PC-9 (cell line): Measurements from ENCODE around the gene LSS. TPM values are rescaled to one million over a fixed set of nuclear protein-coding genes. Genes with fewer than 3 reads are reported as not detected.

Source experiments
- BruUV-seq: library from RNA; stranded (reverse); fragments of 400-500 nt; replicated peaks from 2 replicates; lab custom pipeline; 2021; lab: Mats Ljungman, UMichigan
- CTCF ChIA-PET: fragments of 300-600 bp; sonication (Branson Sonifier 250); formaldehyde crosslinking; loops from one replicate; lab custom pipeline; 2022; ENCODE audit warnings: antibody characterized with exemption; lab: Charles Lee
- POLR2A ChIA-PET: fragments of 300-600 bp; sonication (Branson Sonifier 250); formaldehyde crosslinking; loops from one replicate; lab custom pipeline; 2022; ENCODE audit warnings: antibody characterized with exemption; ENCODE audit not compliant: unreplicated experiment; lab: Charles Lee
- DNase-seq, 2 experiments: peaks; one replicate each; pipeline versions ENCODE4 v3.0.0 to v3.0.0-alpha.2; 2015 to 2022; ENCODE audit warnings: mixed read lengths in 1 of 2
- H2AFZ ChIP-seq: fragments of 200-600 bp; sonication (generic); 2 replicates; pipeline ENCODE4 v1.8.1; 2017; ENCODE audit warnings: antibody characterized with exemption
- H3F3A ChIP-seq: fragments of 200-600 bp; sonication (generic); 2 replicates; pipeline ENCODE4 v1.8.1; 2017; ENCODE audit warnings: antibody characterized with exemption, mild to moderate bottlenecking, low read depth; ENCODE audit not compliant: insufficient read depth
- H3K27ac ChIP-seq: fragments of 200-600 bp; sonication (generic); 2 replicates; pipeline ENCODE4 v1.6.1; 2016; ENCODE audit warnings: mixed run types
- H3K27me3 ChIP-seq: fragments of 200-600 bp; sonication (generic); 2 replicates; pipeline ENCODE4 v1.6.1; 2016; ENCODE audit warnings: low read depth, mixed run types; ENCODE audit not compliant: insufficient read depth
- H3K36me3 ChIP-seq: fragments of 200-600 bp; sonication (generic); 2 replicates; pipeline ENCODE4 v1.6.1; 2016; ENCODE audit warnings: low read depth, mixed run types
- H3K4me1 ChIP-seq: fragments of 200-600 bp; sonication (generic); replicated peaks from 2 replicates; pipeline ENCODE4 v1.6.1; 2016; ENCODE audit warnings: mixed run types; ENCODE audit not compliant: insufficient read depth
- H3K4me2 ChIP-seq: fragments of 200-600 bp; sonication (generic); 2 replicates; pipeline ENCODE4 v1.6.1; 2017; ENCODE audit warnings: mixed run types
- H3K4me3 ChIP-seq: fragments of 200-600 bp; sonication (generic); 2 replicates; pipeline ENCODE4 v1.6.1; 2016; ENCODE audit warnings: mixed run types
- H3K79me2 ChIP-seq: fragments of 200-600 bp; sonication (generic); 2 replicates; pipeline ENCODE4 v1.6.1; 2017; ENCODE audit warnings: low read depth, mixed run types
- H3K9me2 ChIP-seq: fragments of 200-600 bp; sonication (generic); 2 replicates; pipeline ENCODE4 v1.8.1; 2017; ENCODE audit warnings: mild to moderate bottlenecking; ENCODE audit not compliant: insufficient read depth
- H3K9me3 ChIP-seq: fragments of 200-600 bp; sonication (generic); 2 replicates; pipeline ENCODE4 v1.8.1; 2016; ENCODE audit warnings: low read depth; ENCODE audit not compliant: insufficient read depth
- H4K20me1 ChIP-seq: fragments of 200-600 bp; sonication (generic); 2 replicates; pipeline ENCODE4 v1.8.1; 2017; ENCODE audit not compliant: insufficient read depth
- EZH2 ChIP-seq: fragments of 200-600 bp; sonication (generic); IDR thresholded peaks from 2 replicates; pipeline ENCODE4 v1.8.0; 2017; ENCODE audit warnings: antibody characterized with exemption, low read depth
- intact Hi-C: fragments of 100-400 bp; cut with micrococcal nuclease; formaldehyde crosslinking; loops from one replicate; pipeline ENCODE4 v1.10.0; 2022; ENCODE audit not compliant: unreplicated experiment
- total RNA-seq: library from RNA; stranded (reverse); gene quantifications from 2 replicates; pipeline ENCODE4 v1.2.3, GENCODE V29; 2021
- TF ChIP-seq, protein P1 (sequence below): fragments of 200-600 bp; sonication (generic); conservative IDR thresholded peaks from 2 replicates; pipeline ENCODE4 v1.6.1; 2017; ENCODE audit warnings: mixed run types, antibody characterized with exemption, mild to moderate bottlenecking, moderate library complexity

The LSS gene
- total RNA-seq, 1 experiment from 2014 or later = 92.3 TPM

DNA sequence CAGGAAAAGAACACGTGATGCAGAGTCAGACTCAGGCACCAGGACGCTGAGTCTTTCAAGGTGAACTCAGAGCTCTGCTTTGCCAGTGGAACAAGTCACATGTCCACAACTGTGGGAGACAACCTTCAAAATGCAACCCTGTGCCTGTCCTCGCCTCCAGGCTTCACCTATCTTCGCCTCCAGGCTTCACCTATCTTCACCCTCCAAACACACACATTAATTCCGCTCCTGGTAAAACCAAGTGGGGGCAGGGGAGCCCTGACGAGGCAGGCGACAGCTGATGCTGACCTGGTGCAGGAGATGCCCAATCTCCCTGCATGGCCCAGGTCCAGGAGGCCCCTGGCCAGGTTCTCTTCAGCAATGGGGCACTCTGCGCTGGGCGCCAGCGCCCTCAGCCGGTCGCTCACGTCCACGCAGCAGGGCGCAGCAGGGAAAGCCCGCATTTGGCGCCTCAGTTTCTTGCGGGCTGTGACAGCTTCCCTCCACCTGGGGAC is 28.0 kb upstream of the LSS start:
- Histone ChIP-seq H3K27ac (no peak overlapping the region), H3K79me2 (no peaks in the 10 kb centered on the region), H3K27me3 (no peaks in the 10 kb centered on the region), H3K36me3 (no peaks in the 10 kb centered on the region; the same call in 1 of the 2 replicates), H3K9me3 (no peaks in the 10 kb centered on the region), H4K20me1 (no peaks in the 10 kb centered on the region), H3K4me2 (no peak overlapping the region), H3K4me1 (no peaks in the 10 kb centered on the region), H3K9me2 (no peaks in the 10 kb centered on the region), H3F3A (no peaks in the 10 kb centered on the region), H3K4me3 (no peak overlapping the region), H2AFZ (no peak overlapping the region)
- CTCF ChIA-PET = no interaction called here
- POLR2A ChIA-PET = no interaction called here
- intact Hi-C loops = no loop called here
- no peak for DNase-seq
- no peak for TF ChIP-seq EZH2
- TF ChIP-seq, protein P1, sequence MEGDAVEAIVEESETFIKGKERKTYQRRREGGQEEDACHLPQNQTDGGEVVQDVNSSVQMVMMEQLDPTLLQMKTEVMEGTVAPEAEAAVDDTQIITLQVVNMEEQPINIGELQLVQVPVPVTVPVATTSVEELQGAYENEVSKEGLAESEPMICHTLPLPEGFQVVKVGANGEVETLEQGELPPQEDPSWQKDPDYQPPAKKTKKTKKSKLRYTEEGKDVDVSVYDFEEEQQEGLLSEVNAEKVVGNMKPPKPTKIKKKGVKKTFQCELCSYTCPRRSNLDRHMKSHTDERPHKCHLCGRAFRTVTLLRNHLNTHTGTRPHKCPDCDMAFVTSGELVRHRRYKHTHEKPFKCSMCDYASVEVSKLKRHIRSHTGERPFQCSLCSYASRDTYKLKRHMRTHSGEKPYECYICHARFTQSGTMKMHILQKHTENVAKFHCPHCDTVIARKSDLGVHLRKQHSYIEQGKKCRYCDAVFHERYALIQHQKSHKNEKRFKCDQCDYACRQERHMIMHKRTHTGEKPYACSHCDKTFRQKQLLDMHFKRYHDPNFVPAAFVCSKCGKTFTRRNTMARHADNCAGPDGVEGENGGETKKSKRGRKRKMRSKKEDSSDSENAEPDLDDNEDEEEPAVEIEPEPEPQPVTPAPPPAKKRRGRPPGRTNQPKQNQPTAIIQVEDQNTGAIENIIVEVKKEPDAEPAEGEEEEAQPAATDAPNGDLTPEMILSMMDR = no peak
- BruUV-seq = no TSS peak

- Histone ChIP-seq H3K4me2 (no peak overlapping the region), H3K36me3 (no peaks in the 10 kb centered on the region; the same call in 1 of the 2 replicates), H2AFZ (no peak overlapping the region), H3K4me1 (no peaks in the 10 kb centered on the region), H3K27me3 (no peaks in the 10 kb centered on the region), H3K27ac (no peak overlapping the region), H3K9me3 (no peaks in the 10 kb centered on the region), H3F3A (no peaks in the 10 kb centered on the region), H3K79me2 (no peaks in the 10 kb centered on the region), H4K20me1 (no peaks in the 10 kb centered on the region), H3K4me3 (no peak overlapping the region), H3K9me2 (no peaks in the 10 kb centered on the region)
- intact Hi-C loops = no loop called here
- DNase-seq = no peak
- TF ChIP-seq EZH2 = no peak
- TF ChIP-seq, protein P1 = no peak
- CTCF ChIA-PET = no interaction called here
- no TSS peak for BruUV-seq
- POLR2A ChIA-PET = no interaction called here
Observed at GRCh38 chr21:46255758-46256337, 27.3 kb upstream of the LSS start.

DNA sequence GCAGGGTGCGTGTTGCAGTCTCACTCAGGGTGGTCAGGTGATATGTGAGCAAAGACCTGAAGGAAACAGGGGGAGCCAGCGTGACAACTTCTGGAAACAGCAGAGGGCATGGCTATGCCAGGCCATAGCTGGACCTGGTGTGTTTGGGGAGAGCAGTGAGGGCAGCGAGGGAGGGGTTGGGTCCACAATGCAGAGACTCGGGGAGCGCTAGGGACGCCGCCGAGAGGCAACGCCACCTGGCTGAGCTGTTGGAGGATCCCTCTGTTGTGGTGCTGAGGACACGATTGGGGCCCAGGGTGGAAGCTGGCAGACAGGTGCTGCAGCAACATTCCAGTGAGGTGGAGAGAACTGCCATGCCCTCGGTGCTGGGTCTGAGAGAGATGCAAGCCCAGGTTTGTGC is 26.6 kb upstream of the LSS start:
- ChIA-PET CTCF (no interaction called here), POLR2A (no interaction called here)
- Histone ChIP-seq H3K27ac (no peak overlapping the region), H3K27me3 (no peaks in the 10 kb centered on the region), H3K36me3 (no peaks in the 10 kb centered on the region; the same call in 1 of the 2 replicates), H3K4me1 (no peaks in the 10 kb centered on the region), H3K79me2 (no peaks in the 10 kb centered on the region), H4K20me1 (no peaks in the 10 kb centered on the region), H3F3A (no peaks in the 10 kb centered on the region), H3K9me3 (no peaks in the 10 kb centered on the region), H3K4me3 (no peak overlapping the region), H2AFZ (no peak overlapping the region), H3K4me2 (no peak overlapping the region), H3K9me2 (no peaks in the 10 kb centered on the region)
- intact Hi-C loops = no loop called here
- no peak for DNase-seq
- TF ChIP-seq, protein P1 = no peak
- BruUV-seq = no TSS peak
